HepG2 (cell line): Measurements from ENCODE around the gene ATRAID. TPM values are rescaled to one million over a fixed set of nuclear protein-coding genes. Genes with fewer than 3 reads are reported as not detected.

ENCODE experiments used
- BCLAF1 ChIP-seq: fragments of 450-650 bp; IDR thresholded peaks from 2 replicates; pipeline ENCODE4 v1.6.1; 2017; ENCODE audit warnings: mild to moderate bottlenecking
- ETS1 ChIP-seq: sonication (generic); formaldehyde crosslinking; IDR thresholded peaks from 2 replicates; pipeline ENCODE4 v1.4.0; 2020; ENCODE audit warnings: missing genetic modification reagents
- KAT7 ChIP-seq: IDR thresholded peaks from 2 replicates; pipeline ENCODE4 v1.6.1; 2018; ENCODE audit warnings: borderline replicate concordance, missing compliant biosample characterization
- MTF1 ChIP-seq: sonication (generic); formaldehyde crosslinking; IDR thresholded peaks from 2 replicates; pipeline ENCODE4 v1.5.0; 2020; ENCODE audit warnings: missing genetic modification reagents
- MYC ChIP-seq: sonication (generic); formaldehyde crosslinking; IDR thresholded peaks from 2 replicates; pipeline ENCODE4 v1.9.0; 2021; ENCODE audit warnings: missing genetic modification reagents, borderline replicate concordance
- PBX2 ChIP-seq: IDR thresholded peaks from 2 replicates; pipeline ENCODE4 v1.6.1; 2016; ENCODE audit warnings: control low read depth
- RBM22 ChIP-seq: fragments of 200-400 bp; formaldehyde crosslinking; optimal IDR thresholded peaks from 2 replicates; pipeline ENCODE3; 2017; ENCODE audit warnings: mild to moderate bottlenecking, low read length, moderate library complexity
- ZFP36 ChIP-seq: fragments of 150-350 bp; IDR thresholded peaks from 2 replicates; pipeline ENCODE4 v1.6.1; 2018; ENCODE audit warnings: borderline replicate concordance, low read length, low read depth; ENCODE audit not compliant: partially characterized antibody
- ZHX1 ChIP-seq: sonication (generic); formaldehyde crosslinking; IDR thresholded peaks from 2 replicates; pipeline ENCODE4 v1.8.1; 2022; ENCODE audit warnings: low read depth, mild to moderate bottlenecking, missing genetic modification reagents
- ZNF260 ChIP-seq: sonication (generic); formaldehyde crosslinking; IDR thresholded peaks from 2 replicates; pipeline ENCODE4 v1.4.0; 2020; ENCODE audit warnings: missing genetic modification reagents, low read depth, mild to moderate bottlenecking, borderline replicate concordance
- ZNF329 ChIP-seq: sonication (generic); formaldehyde crosslinking; IDR thresholded peaks from 2 replicates; pipeline ENCODE4 v1.9.0; 2021; ENCODE audit warnings: low read depth, mild to moderate bottlenecking, missing genetic modification reagents
- ZNF563 ChIP-seq: sonication (generic); formaldehyde crosslinking; IDR thresholded peaks from 2 replicates; pipeline ENCODE4 v1.8.0; 2022; ENCODE audit warnings: mild to moderate bottlenecking, moderate library complexity, missing genetic modification reagents
- ZNF597 ChIP-seq: sonication (generic); formaldehyde crosslinking; IDR thresholded peaks from 2 replicates; pipeline ENCODE4 v1.5.0; 2020; ENCODE audit warnings: missing genetic modification reagents
- ZNF660 ChIP-seq: sonication (generic); formaldehyde crosslinking; IDR thresholded peaks from 2 replicates; pipeline ENCODE4 v1.5.1; 2020; ENCODE audit warnings: mild to moderate bottlenecking, low read depth, missing genetic modification reagents, borderline replicate concordance
- ZNF670 ChIP-seq: sonication (generic); formaldehyde crosslinking; IDR thresholded peaks from 2 replicates; pipeline ENCODE4 v1.8.0; 2022; ENCODE audit warnings: mild to moderate bottlenecking, missing genetic modification reagents, borderline replicate concordance
- ZNF800 ChIP-seq: sonication (generic); formaldehyde crosslinking; IDR thresholded peaks from 2 replicates; pipeline ENCODE4 v1.4.0; 2020; ENCODE audit warnings: missing genetic modification reagents
- polyA plus RNA-seq, 8 experiments: library from polyadenylated mRNA; depleted of rRNA in 3 of 8; stranded (reverse) in 7 of 8; unstranded in 1 of 8; fragments of >200 nt; fragmentation: Illumina TruSeq in 4 of 8; extraction: Trizol in 4 of 8; gene quantifications; 2 replicates each; pipeline versions ENCODE4 v1.2.1 to v1.2.3, GENCODE V29; 2011 to 2016; ENCODE audit warnings: low read depth in 4 of 8, missing spikeins in 1 of 8, mixed read lengths in 1 of 8; ENCODE audit not compliant: insufficient read depth in 1 of 8
- total RNA-seq, 5 experiments: library from RNA; depleted of rRNA; stranded (reverse); fragments of >200 nt; fragmentation: Illumina TruSeq; extraction: Trizol; gene quantifications; 2 replicates each; pipeline ENCODE4 v1.2.3, GENCODE V29; 2016; ENCODE audit warnings: low read depth in 1 of 5

The ATRAID gene
- total and polyA plus RNA-seq, 2 of the 13 experiments (the other 11 are each of a cell fraction or from before 2014, with no cell fraction given): 207 to 382 TPM

- TF ChIP-seq ZNF597 (CRISPR knock-in tag) (no peak), KAT7 (CRISPR knock-in tag) (no peak; the same call in none of the 2 replicates), PBX2 (no peak), MTF1 (CRISPR knock-in tag) (no peak), ETS1 (CRISPR knock-in tag) (no peak), BCLAF1 (no peak), ZNF329 (CRISPR knock-in tag) (no peak), RBM22 (no peak), ZNF660 (CRISPR knock-in tag) (no peak), ZHX1 (CRISPR knock-in tag) (peak; percentile 78), MYC (CRISPR knock-in tag) (peak; percentile 67; the same call in 1 of the 2 replicates), ZNF670 (CRISPR knock-in tag) (peak; percentile 97), ZFP36 (no peak), ZNF563 (CRISPR knock-in tag) (no peak), ZNF260 (no peak), ZNF800 (CRISPR knock-in tag) (peak; percentile 74; the same call in 1 of the 2 replicates)
Observed at GRCh38 chr2:27171351-27171848, 40.4 kb upstream of the ATRAID start (continued).
